ENCODE results near the gene TTC39B.

DNA sequence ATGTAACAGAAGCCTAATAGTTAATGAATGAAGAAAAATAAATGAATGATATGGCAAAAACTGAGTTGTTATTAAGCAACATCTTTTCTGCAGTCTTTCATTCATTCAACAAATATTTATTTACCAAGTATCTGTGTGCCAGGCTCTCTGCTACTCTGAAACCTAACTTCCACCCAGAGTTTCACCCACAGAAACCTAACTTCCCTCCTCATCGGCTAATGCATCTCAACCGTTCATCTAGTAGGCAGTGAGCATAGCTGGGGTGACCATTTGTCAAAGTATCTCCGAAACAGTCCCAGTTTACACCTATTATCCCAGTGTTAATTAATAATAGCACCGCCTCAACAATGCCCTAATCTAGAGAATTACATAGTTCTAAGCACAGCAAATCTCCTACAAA is 1.5 kb downstream of the TTC39B start:
- TF ChIP-seq POLR2AphosphoS5 (IDR thresholded peaks at IDR 0.05; ENCODE audit: borderline replicate concordance, low read depth, low read length) (no peak), EZH2 (IDR thresholded peaks at IDR 0.05) (no peak)
